ENCODE measurements around the gene ZNF57.

GRCh38 chr19:2950286-2951124 is 49.8 kb downstream of the ZNF57 start:
- TF ChIP-seq GATA2 (IDR thresholded peaks at IDR 0.05; ENCODE audit: low read depth, low read length) (no peak), GATA3 (IDR thresholded peaks at IDR 0.05; ENCODE audit: low read depth, low read length) (no peak)
